Activated naive CD4-positive, alpha-beta T cell treated with anti-CD3 and anti-CD28 coated beads, Interleukin-2, amount 50 U/mL, for 16 hours (primary cell): ENCODE measurements around the gene KCNIP1.

ENCODE experiments used
- DNase-seq: peaks from one replicate; pipeline ENCODE4 v3.0.0-alpha.2; 2020

The KCNIP1 gene

GRCh38 chr5:170651604-170652277, 147.9 kb downstream of the KCNIP1 start:
- DNase-seq, result no peak

GRCh38 chr5:170655476-170655875, 151.7 kb downstream of the KCNIP1 start:
- DNase-seq, result no peak

- DNase-seq, result no peak
Observed at GRCh38 chr5:170655920-170656319, 152.1 kb downstream of the KCNIP1 start.

GRCh38 chr5:170656346-170656745, 152.5 kb downstream of the KCNIP1 start:
- DNase-seq, result no peak

GRCh38 chr5:170660531-170660930, 156.7 kb downstream of the KCNIP1 start:
- DNase-seq, result no peak

- DNase-seq, result no peak
Observed at GRCh38 chr5:170662966-170663365, 159.1 kb downstream of the KCNIP1 start.

GRCh38 chr5:170678811-170679210, 175.0 kb downstream of the KCNIP1 start:
- no peak for DNase-seq

GRCh38 chr5:170681013-170681433, 177.2 kb downstream of the KCNIP1 start:
- DNase-seq, result peak; percentile 20

GRCh38 chr5:170691657-170692056, 187.8 kb downstream of the KCNIP1 start:
- DNase-seq, result no peak

- DNase-seq, result no peak
Observed at GRCh38 chr5:170693701-170694100, 189.9 kb downstream of the KCNIP1 start.

GRCh38 chr5:170694911-170695310, 191.1 kb downstream of the KCNIP1 start:
- DNase-seq, result no peak

GRCh38 chr5:170697031-170697430, 193.2 kb downstream of the KCNIP1 start:
- DNase-seq, result no peak

GRCh38 chr5:170700503-170700902, 196.7 kb downstream of the KCNIP1 start:
- no peak for DNase-seq

- no peak for DNase-seq
Observed at GRCh38 chr5:170701334-170701733, 197.5 kb downstream of the KCNIP1 start.

- DNase-seq, result no peak
Observed at GRCh38 chr5:170704417-170705192, 200.8 kb downstream of the KCNIP1 start.

GRCh38 chr5:170709640-170710039, 205.8 kb downstream of the KCNIP1 start:
- no peak for DNase-seq

GRCh38 chr5:170711300-170711699, 207.5 kb downstream of the KCNIP1 start:
- no peak for DNase-seq

GRCh38 chr5:170715141-170715540, 211.3 kb downstream of the KCNIP1 start:
- DNase-seq, result no peak

- no peak for DNase-seq
Observed at GRCh38 chr5:170716396-170716795, 212.6 kb downstream of the KCNIP1 start.

GRCh38 chr5:170719551-170719950, 215.7 kb downstream of the KCNIP1 start:
- no peak for DNase-seq

GRCh38 chr5:170720179-170720578, 216.4 kb downstream of the KCNIP1 start:
- no peak for DNase-seq

GRCh38 chr5:170720984-170721383, 217.2 kb downstream of the KCNIP1 start:
- no peak for DNase-seq

GRCh38 chr5:170721681-170722080, 217.9 kb downstream of the KCNIP1 start:
- no peak for DNase-seq

- no peak for DNase-seq
Observed at GRCh38 chr5:170722316-170722715, 218.5 kb downstream of the KCNIP1 start.

GRCh38 chr5:170731052-170731451, 227.2 kb downstream of the KCNIP1 start:
- DNase-seq, result no peak
